HG02970 (cell line): ENCODE measurements around the gene DCAF11.

ENCODE experiments used
- ATAC-seq: cut with Tn5 transposase; IDR thresholded peaks from one replicate; pipeline ENCODE4 v1.9.1; 2021; ENCODE audit warnings: mild to moderate bottlenecking, moderate library complexity, moderate number of reproducible peaks; ENCODE audit not compliant: unreplicated experiment, low FRiP score

DCAF11 gene

GRCh38 chr14:24078146-24078545 is 36.4 kb upstream of the DCAF11 start:
- ATAC-seq, result no peak

GRCh38 chr14:24079491-24080141 is 35.0 kb upstream of the DCAF11 start:
- no peak for ATAC-seq

GRCh38 chr14:24080142-24080530 is 34.4 kb upstream of the DCAF11 start:
- no peak for ATAC-seq

GRCh38 chr14:24080888-24081738 is 33.5 kb upstream of the DCAF11 start:
- ATAC-seq, result peak; percentile 62

- no peak for ATAC-seq
Measured at GRCh38 chr14:24081739-24082211, 32.8 kb upstream of the DCAF11 start.

- ATAC-seq, result no peak
Measured at GRCh38 chr14:24082411-24083080, 32.0 kb upstream of the DCAF11 start.

GRCh38 chr14:24083462-24083861 is 31.1 kb upstream of the DCAF11 start:
- no peak for ATAC-seq

- ATAC-seq, result no peak
Measured at GRCh38 chr14:24084440-24084839, 30.1 kb upstream of the DCAF11 start.

- no peak for ATAC-seq
Measured at GRCh38 chr14:24085215-24085614, 29.4 kb upstream of the DCAF11 start.

- ATAC-seq, result no peak
Measured at GRCh38 chr14:24086193-24086955, 28.2 kb upstream of the DCAF11 start.

- ATAC-seq, result no peak
Measured at GRCh38 chr14:24087004-24087403, 27.6 kb upstream of the DCAF11 start.

- no peak for ATAC-seq
Measured at GRCh38 chr14:24088095-24088494, 26.5 kb upstream of the DCAF11 start.

GRCh38 chr14:24089890-24090289 is 24.7 kb upstream of the DCAF11 start:
- no peak for ATAC-seq

GRCh38 chr14:24092110-24092504 is 22.5 kb upstream of the DCAF11 start:
- no peak for ATAC-seq

GRCh38 chr14:24092505-24093206 is 21.9 kb upstream of the DCAF11 start:
- ATAC-seq, result no peak

GRCh38 chr14:24093207-24093900 is 21.2 kb upstream of the DCAF11 start:
- ATAC-seq, result no peak

GRCh38 chr14:24093901-24094840 is 20.4 kb upstream of the DCAF11 start, which contains the start of gene PCK2:
PCK2 (plus strand) TSS chr14:24094311; CDS start chr14:24094406, 95 bp downstream.
- peak; percentile 49 for ATAC-seq

GRCh38 chr14:24094841-24095270 is 19.7 kb upstream of the DCAF11 start:
- no peak for ATAC-seq
